ENCODE data around the gene DTL.
"Not testable (repeated sequence)": the region's sequence is repeated elsewhere in the genome, so short reads cannot be mapped to it uniquely, and the experiment has no call there.

The DTL gene, protein sequence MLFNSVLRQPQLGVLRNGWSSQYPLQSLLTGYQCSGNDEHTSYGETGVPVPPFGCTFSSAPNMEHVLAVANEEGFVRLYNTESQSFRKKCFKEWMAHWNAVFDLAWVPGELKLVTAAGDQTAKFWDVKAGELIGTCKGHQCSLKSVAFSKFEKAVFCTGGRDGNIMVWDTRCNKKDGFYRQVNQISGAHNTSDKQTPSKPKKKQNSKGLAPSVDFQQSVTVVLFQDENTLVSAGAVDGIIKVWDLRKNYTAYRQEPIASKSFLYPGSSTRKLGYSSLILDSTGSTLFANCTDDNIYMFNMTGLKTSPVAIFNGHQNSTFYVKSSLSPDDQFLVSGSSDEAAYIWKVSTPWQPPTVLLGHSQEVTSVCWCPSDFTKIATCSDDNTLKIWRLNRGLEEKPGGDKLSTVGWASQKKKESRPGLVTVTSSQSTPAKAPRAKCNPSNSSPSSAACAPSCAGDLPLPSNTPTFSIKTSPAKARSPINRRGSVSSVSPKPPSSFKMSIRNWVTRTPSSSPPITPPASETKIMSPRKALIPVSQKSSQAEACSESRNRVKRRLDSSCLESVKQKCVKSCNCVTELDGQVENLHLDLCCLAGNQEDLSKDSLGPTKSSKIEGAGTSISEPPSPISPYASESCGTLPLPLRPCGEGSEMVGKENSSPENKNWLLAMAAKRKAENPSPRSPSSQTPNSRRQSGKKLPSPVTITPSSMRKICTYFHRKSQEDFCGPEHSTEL

GRCh38 chr1:212035123-212035834 is at the start of gene DTL, which contains the start of gene INTS7:
TSS of gene DTL (plus strand) at chr1:212035748. CDS start at chr1:212035891, 143 bp downstream.
TSS of gene INTS7 (minus strand) at chr1:212035557. CDS start at chr1:212035437, 120 bp downstream.
- peak; percentile 99 for DNase-seq

DNA sequence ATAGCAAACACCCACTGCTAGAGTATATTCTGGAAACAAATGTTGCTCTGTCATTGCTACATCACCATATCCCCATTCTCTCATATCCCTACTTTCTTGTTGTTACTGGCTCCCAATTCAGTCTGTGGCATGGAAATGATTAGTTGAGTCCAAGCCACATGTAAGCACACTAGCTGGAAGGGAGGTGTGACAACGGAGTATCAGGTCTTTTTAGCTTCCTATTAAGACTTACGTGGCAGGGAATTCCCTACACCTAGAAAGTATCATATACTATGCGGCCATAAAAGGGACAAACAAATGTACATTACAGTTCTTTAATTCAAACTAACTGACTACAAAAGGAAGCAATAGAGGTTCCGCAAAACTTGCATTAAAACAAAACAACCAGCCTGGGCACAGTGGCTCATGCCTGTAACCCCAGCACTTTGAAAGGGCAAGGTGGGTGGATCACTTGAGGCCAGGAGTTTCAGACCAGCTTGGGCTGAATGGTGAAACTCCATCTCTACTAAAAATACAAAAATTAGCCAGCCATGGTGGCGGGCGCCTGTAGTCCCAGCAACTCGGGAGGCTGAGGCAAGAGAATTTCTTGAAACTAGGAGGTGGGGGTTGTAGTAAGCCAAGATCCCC is 48.8 kb upstream of the DTL start:
- DNase-seq, result no peak

GRCh38 chr1:211991695-211992094 is 43.9 kb upstream of the DTL start:
- DNase-seq, result no peak

GRCh38 chr1:211997426-211997825 is 38.1 kb upstream of the DTL start:
- not testable (repeated sequence) for DNase-seq

- no peak for DNase-seq
Measured at GRCh38 chr1:212002536-212002935, 33.0 kb upstream of the DTL start.

DNA sequence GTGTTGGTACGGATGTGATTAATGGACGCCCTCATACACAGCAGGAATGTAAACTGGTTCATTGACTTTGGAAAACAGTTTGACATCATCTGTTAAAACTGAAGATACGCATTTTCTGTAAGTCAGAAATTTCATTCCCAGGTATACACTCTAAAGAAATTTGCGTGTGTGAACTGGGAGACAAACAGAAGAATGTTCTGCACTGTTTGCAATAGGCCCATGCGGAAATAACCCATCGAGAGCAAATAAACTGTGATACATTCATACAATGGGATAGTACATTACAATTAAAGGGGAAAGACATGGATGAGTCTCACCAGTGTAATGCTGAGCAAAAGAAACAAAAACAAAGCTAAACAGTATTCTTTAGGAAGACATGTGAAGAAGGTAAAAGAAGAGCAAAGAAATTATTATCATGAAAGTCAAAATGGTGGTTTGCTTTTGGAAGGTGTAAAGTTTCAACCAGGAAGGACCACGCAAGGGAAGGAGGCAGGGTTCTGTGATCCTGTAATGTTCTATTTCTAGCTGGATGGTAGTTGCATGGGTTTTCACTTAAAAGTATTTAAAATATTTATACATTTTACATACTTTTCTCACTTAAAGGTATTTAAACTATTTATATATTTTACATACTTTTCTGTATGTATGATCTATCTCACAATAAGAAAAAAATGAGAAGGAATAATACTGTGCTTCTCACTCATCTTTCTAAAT is 30.5 kb upstream of the DTL start:
- no peak for DNase-seq

DNA sequence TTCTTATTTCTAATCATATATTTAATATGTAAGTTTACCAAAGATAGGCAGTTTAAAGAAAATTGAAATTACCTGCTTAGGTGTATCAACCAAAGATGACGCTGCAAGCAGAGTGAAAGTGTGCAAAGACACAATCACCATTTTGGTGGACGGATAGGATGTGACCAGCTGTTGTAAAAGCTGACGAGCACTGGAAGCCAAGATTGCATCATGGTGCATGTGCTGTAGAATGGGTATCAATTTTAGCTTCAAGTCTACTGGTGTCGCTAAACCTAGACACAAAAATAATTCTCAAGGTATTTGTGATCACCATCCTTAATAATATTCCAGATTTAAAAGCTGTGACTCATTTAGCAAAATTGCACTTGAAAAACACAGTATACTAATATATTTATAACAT is 28.4 kb upstream of the DTL start:
- DNase-seq, result no peak

DNA sequence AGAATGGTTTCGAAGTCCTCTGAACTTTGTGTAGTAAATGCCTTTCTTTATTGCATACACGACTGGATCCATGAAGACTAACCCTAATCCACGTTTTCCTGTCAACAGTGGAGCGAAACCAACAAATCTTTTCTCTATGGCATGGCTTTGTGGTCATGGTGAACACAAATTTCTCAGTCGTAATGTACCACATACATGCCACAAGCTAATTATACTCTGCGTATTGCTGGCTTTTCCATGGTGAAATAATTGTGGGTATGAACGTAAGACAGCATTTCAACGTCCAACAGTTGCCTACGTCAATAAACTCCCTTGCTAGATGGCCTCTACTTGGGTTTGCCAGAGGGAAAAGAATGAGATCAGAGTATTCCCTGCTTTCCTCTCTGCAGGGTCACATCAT is 27.7 kb upstream of the DTL start:
- DNase-seq, result no peak

DNA sequence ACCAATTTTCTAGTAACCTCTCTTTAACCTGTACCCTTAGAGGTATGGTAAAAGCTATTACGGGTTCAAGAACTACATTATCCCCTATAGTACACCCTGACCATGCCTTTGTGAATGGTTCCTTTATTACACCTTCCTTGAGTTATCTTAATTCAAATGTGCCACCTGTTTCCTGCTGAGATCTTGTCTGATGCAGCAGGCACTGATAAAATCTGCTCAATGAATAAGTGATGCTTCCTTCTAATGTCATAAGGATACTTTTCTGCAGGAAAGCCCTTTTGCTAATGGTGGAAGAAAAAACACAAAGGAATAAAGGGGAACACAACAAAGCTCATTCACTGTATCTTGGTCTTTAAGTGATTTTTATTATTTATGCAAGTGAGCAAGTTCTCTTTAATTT is 26.0 kb upstream of the DTL start:
- no peak for DNase-seq

GRCh38 chr1:212010004-212010403 is 25.5 kb upstream of the DTL start:
- DNase-seq, result no peak

- peak; percentile 66 for DNase-seq
Measured at GRCh38 chr1:212012034-212012740, 23.4 kb upstream of the DTL start.

DNA sequence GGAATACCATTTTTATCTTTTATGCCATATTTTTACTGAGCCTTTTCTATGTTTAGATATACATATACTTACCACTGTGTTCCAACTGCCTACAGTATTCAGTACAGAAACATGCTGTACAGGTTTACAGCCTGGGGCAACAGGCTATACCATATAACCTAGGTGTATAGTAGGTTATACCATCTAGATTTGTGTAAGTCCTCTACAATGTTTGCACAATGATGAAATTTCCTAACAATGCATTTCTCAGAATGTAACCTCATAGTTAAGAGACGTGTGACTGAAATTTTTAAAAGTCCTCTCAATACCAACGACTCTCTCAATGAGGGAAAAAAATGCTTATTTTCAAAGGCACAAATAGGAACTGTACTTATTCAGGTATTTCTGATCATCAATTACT is 21.9 kb upstream of the DTL start:
- no peak for DNase-seq

- no peak for DNase-seq
Measured at GRCh38 chr1:212020975-212021374, 14.6 kb upstream of the DTL start.

- DNase-seq, result no peak
Measured at GRCh38 chr1:212021563-212021962, 14.0 kb upstream of the DTL start.

GRCh38 chr1:212022908-212023307 is 12.6 kb upstream of the DTL start:
- not testable (repeated sequence) for DNase-seq

DNA sequence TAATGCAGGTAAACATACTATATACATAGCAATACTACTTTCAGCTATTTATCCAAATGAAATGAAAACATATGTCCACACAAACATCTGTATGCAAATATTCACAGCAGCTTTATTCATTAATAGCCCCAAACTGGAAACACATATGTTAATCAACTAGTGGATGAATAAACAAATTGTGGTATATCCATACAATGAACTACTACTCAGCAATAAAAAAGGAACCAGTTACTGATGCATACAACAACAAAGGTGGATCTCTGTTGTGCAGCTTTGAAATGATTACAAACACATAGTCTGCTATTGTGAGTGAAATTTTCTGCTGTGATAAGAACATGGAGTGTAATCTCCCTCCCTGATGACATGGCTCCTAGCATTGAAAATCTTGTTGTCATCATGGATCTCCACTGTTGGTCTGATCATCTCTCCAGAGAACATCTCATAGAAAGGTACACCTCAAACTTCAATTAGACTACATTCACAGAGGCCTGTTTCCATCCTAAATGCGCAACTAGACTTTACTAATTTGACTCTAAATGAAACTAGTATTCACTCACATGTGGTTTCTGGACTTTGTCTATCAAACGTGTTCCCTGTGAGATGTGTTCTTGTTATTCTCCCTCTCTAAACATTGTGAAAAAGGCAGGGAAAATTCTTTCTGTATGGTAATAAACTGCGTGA is 10.9 kb upstream of the DTL start:
- no peak for DNase-seq

DNA sequence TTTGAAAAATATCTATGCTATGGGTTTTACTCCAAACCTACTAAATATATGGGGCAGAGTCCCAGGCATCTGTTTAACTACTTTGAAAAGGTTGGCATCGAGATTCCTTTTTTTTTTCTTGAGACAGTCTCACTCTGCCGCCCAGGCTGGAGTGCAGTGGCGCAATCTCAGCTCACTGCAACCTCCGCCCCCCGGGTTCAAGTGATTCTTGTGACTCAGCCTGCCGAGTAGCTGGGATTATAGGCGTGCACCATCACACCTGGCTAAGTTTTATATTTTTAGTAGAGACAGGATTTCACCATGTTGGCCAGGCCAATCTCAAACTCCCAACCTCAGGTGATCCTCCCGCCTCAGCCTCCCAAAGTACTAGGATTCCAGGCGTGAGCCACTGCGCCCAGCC is 7.8 kb upstream of the DTL start:
- DNase-seq, result not testable (repeated sequence)

DNA sequence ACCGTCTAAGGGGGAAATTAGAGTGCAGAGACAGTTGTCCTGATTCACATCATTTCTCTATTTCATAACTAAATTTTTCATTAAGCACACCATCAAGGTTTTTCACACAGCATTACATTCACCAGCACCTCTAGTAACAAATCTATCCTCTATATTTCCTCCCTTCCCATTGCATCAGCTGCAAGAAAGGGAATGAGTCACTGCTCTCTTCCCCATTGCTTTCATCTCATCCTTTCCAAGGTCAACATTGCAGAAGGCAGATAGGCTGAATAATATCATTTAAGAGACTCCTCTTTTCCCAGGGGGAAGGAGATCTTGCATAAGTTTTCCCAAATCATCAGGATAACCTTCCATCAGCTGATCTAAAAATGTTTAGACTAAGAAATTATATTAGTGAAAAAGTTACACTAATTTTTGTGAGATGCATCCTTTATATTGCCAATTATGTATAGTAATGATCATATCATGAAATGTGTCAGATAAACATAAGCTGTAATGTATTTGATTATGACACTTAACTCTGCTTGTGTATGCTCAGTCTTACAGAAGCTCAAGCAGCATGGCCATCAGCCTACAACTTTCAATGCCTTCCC is 4.5 kb upstream of the DTL start:
- DNase-seq, result no peak

GRCh38 chr1:212034516-212035122 is 929 bp upstream of the DTL start:
- no peak for DNase-seq

All from stimulated activated CD4-positive, alpha-beta T cell treated with anti-CD3 and anti-CD28 coated beads, Interleukin-1b, Interleukin-23, amount 100 ng/mL, for 48 hours (primary cell).